Smooth muscle cell of the pulmonary artery (primary cell): Measurements from ENCODE around the gene ATF1. TPM values are rescaled to one million over a fixed set of nuclear protein-coding genes. Genes with fewer than 3 reads are reported as not detected.

ENCODE experiments used
- total RNA-seq: library from RNA; depleted of rRNA; stranded (reverse); fragments of >200 nt; gene quantifications from 2 replicates; pipeline ENCODE4 v1.2.3, GENCODE V29; 2014

Gene ATF1
- total RNA-seq: 24.8 and 26.1 TPM in 2 replicates

GRCh38 chr12:50763639-50764285, at the start of gene ATF1:
Gene ATF1 (plus strand): TSS chr12:50764101. CDS start chr12:50780146, 16,045 bp downstream.

GRCh38 chr12:50842637-50843493, 79.0 kb downstream of the ATF1 start, which contains the start of gene TMPRSS12:
Gene TMPRSS12 (plus strand): TSS chr12:50842926. CDS start chr12:50842965, 39 bp downstream.

Other genes with a start within 250 kb of the ATF1 start
- not detected in 2 replicates for gene TMPRSS12, start 78.8 kb downstream of the ATF1 start, total RNA-seq
- not detected in 2 replicates for gene HIGD1C, start 188.4 kb downstream of the ATF1 start, total RNA-seq